ENCODE results near the gene ZIC1.

ZIC1 gene

GRCh38 chr3:147387885-147388699 lies 21.1 kb upstream of the ZIC1 start:
- Mint-ChIP-seq H3K36me3 (peaks cover 6% of the 10 kb centered on the region), H3K9me3 (peaks cover 4% of the 10 kb centered on the region), H3K27me3 (peaks cover 91% of the 10 kb centered on the region), H3K4me1 (no peaks in the 10 kb centered on the region), H3K27ac (peak overlapping the region; percentile 45), H3K4me3 (no peak overlapping the region)
- CTCF ChIA-PET, result no interaction called here
- no peak for DNase-seq

GRCh38 chr3:147388700-147389580 lies 20.2 kb upstream of the ZIC1 start:
- H3K4me3 Mint-ChIP-seq, result no peak overlapping the region
- peak overlapping the region; percentile 45 for H3K27ac Mint-ChIP-seq
- peaks cover 6% of the 10 kb centered on the region for H3K36me3 Mint-ChIP-seq
- CTCF ChIA-PET, result no interaction called here
- no peak for DNase-seq
- no peaks in the 10 kb centered on the region for H3K4me1 Mint-ChIP-seq
- peaks cover 4% of the 10 kb centered on the region for H3K9me3 Mint-ChIP-seq
- peaks cover 93% of the 10 kb centered on the region for H3K27me3 Mint-ChIP-seq

- peaks cover 4% of the 10 kb centered on the region for H3K9me3 Mint-ChIP-seq
- peaks cover 93% of the 10 kb centered on the region for H3K27me3 Mint-ChIP-seq
- no peaks in the 10 kb centered on the region for H3K4me1 Mint-ChIP-seq
- peak overlapping the region; percentile 58 for H3K27ac Mint-ChIP-seq
- H3K4me3 Mint-ChIP-seq, result no peak overlapping the region
- peaks cover 6% of the 10 kb centered on the region for H3K36me3 Mint-ChIP-seq
- DNase-seq, result no peak
- CTCF ChIA-PET, result no interaction called here
Observed at GRCh38 chr3:147389717-147390116, 19.4 kb upstream of the ZIC1 start.

DNA sequence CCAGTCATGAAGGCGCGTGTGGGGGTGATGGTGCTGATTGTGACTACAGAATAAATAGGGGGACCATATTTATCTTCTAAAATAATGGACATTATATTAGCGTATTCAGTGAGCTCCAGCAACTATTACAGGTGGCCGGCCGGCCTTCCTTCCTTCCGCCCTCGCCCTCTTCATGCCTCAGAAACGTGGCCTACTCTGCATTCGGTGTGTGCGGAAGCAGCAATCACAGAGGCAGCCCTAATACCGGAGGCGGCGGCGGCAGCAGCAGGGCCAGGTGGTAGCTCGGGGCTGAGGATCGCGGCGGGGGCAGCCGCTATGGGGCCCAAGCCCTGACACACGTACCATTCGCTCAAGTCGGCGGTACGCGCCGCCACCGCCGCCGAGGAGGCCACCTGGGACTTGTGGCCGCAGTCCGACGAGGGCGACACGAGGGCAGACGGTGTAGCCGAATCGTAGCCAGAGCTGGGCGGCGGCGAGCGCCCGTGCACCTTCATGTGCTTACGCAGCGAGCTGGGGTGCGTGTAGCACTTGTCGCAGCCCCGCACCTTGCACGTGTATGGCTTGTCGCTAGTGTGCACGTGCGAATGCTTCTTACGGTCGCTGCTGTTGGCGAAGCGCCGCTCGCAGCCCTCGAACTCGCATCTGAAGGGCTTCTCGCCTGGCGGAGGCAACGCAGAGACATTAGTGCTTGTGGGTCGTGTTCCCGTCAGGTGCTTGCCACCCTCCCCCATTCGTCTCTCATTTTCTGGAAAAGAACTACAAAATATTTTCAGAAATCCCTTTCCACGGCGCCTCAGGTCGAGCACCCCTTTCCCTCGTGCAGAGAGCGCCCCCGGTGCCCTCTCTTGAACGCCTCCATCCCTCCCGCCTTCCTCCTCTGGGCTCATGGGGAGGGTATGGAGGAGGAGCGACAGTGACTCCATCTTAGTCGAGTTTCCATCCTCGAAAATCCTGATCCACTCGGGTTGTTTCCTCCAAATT lies 18.3 kb upstream of the ZIC1 start:
- no peaks in the 10 kb centered on the region for H3K4me1 Mint-ChIP-seq
- no peak overlapping the region for H3K4me3 Mint-ChIP-seq
- peaks cover 93% of the 10 kb centered on the region for H3K27me3 Mint-ChIP-seq
- CTCF ChIA-PET, result no interaction called here
- DNase-seq, result no peak
- peaks cover 6% of the 10 kb centered on the region for H3K36me3 Mint-ChIP-seq
- H3K27ac Mint-ChIP-seq, result peak overlapping the region; percentile 30
- H3K9me3 Mint-ChIP-seq, result peaks cover 4% of the 10 kb centered on the region

DNA sequence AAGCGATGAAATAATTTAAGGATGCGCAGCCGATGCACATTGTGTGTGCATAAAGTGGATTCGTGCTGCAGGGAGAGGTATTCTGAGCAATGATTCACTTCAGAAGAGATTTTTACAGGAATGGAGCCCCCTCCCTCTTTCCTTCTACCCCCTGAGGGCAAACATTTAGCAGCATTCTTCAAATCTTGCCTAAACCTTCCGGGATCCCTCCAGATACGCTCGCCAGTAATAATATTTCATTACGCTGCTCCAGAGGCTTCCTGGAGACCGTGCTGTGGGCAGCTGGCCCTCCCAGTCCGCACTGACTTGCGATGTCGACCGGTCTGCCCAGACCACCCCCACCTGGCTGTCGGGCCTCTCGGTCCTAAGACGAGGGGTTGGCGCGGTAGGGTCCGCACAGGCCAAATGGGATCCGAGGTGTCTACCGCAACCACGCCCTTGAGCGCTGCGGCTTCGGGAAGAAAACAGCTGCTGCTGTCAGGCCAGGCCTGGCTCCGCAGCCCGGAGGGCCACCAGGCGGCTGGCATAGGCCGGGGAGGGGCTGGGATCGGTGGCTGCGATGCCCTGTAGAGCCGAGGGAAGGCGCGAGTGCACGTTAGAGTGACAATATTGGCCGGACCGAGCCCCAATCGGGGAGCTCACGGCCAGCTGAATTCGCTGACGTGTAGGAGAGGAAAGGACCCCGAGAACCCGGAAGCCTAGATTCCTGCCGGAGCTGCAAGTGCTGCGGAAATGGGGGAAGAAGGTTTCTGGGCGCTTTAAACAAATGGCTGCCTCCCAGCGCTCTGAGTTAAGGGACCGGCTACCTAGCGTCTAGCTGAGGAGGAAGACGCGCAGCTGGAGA lies 17.2 kb upstream of the ZIC1 start:
- H3K36me3 Mint-ChIP-seq, result peaks cover 7% of the 10 kb centered on the region
- no peaks in the 10 kb centered on the region for H3K4me1 Mint-ChIP-seq
- H3K9me3 Mint-ChIP-seq, result peaks cover 4% of the 10 kb centered on the region
- peaks cover 100% of the 10 kb centered on the region for H3K27me3 Mint-ChIP-seq
- no peak overlapping the region for H3K4me3 Mint-ChIP-seq
- no peak for DNase-seq
- H3K27ac Mint-ChIP-seq, result peak overlapping the region; percentile 70
- CTCF ChIA-PET, result no interaction called here

- Mint-ChIP-seq H3K27me3 (peaks cover 100% of the 10 kb centered on the region), H3K9me3 (peaks cover 6% of the 10 kb centered on the region), H3K27ac (peak overlapping the region; percentile 70), H3K4me1 (no peaks in the 10 kb centered on the region), H3K36me3 (peaks cover 7% of the 10 kb centered on the region), H3K4me3 (no peak overlapping the region)
- CTCF ChIA-PET, result no interaction called here
- no peak for DNase-seq
Observed at GRCh38 chr3:147392625-147392946, 16.6 kb upstream of the ZIC1 start.

DNA sequence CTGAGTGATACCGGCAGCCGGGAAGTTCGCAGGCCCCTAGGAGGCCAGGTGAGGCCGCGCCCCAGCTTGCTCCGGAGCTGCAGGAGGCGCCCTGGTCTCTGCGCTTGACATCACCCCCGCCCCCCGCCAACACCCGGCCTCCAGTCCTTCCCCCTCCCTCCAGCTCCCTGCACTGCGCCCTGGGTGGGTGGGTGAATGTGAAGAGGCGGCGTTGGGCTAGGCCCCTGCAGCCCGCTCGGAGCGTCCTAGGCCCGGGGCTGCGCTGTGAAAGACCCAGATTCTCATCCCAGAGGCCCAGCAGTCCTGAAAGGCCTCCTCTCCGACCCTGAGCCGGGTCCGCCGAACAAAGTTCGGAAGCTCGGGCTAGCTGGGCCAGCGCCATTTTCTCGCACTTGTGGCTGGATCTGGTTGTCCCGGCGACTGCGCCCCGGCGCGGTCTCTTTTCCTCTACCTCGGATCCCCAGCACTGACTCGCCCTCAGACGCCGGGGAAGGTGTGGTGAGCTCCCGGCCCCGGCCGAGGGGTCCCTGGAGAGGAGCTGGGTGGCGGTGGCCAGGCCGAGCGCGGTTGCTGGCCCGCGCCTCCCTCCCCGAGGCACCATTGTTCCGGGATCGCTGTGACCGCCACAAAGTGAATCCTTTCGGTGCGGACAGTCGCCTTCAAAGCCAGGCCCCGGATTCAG lies 15.8 kb upstream of the ZIC1 start:
- H3K27ac Mint-ChIP-seq, result no peak overlapping the region
- H3K4me1 Mint-ChIP-seq, result no peaks in the 10 kb centered on the region
- H3K4me3 Mint-ChIP-seq, result peak overlapping the region; percentile 49
- H3K27me3 Mint-ChIP-seq, result peaks cover 100% of the 10 kb centered on the region
- DNase-seq, result no peak
- CTCF ChIA-PET, result interaction anchor here (1.1 kb wide), 1 partner anchor 33 kb away, joined by 3 read pairs; no protein-coding TSS in a partner anchor
- H3K9me3 Mint-ChIP-seq, result peaks cover 6% of the 10 kb centered on the region
- peaks cover 4% of the 10 kb centered on the region for H3K36me3 Mint-ChIP-seq

DNA sequence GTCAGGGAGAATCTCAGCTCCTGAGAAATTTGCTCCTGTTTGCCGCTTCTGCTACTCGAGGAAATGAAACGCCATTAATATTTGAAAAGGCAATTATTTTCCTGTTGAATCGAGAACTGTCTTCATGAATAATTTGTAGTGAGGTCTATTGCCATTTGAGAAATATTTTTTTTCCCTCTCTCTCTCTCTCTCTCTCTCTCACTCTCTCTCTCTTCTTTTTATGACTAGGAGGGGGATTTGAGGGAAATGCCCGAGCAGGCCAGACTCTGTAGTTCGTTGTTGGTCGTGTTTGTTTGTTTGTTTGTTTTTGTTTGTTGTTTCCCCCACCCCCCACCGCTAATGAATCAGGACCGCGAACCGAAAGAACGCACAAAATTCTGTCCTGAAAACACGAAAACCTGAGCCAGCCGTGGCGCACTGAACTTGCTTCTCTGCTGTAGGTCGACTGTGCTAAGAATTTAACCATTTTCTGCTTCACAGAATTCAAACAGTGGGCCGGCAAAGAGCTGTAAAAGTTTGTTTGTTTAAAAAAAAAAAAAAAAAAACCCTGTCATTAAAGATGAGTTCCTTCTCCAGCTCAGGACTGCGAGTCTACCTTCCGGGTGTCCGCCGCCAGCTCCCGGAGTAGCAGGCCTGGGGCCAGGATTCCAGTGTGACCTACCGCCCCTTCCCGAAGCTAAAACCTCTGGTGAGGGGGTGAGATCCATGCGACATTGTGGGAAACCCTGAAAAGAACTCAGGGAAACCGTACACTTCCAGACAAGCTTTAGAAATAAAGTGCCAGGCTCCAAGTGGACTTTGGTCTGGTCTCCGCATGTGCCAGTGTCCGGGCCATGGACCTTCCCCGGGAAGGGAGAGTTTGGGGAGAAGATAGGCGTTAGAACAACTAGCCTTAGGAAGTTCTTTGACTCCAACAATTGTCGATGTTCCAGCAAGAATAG lies 15.0 kb upstream of the ZIC1 start:
- Mint-ChIP-seq H3K27me3 (peaks cover 100% of the 10 kb centered on the region), H3K27ac (peak overlapping the region; percentile 68), H3K9me3 (peaks cover 6% of the 10 kb centered on the region), H3K36me3 (peaks cover 4% of the 10 kb centered on the region), H3K4me1 (no peaks in the 10 kb centered on the region), H3K4me3 (no peak overlapping the region)
- no peak for DNase-seq
- CTCF ChIA-PET, result interaction anchor here (1.1 kb wide), 1 partner anchor 34 kb away, joined by 3 read pairs; no protein-coding TSS in a partner anchor

DNA sequence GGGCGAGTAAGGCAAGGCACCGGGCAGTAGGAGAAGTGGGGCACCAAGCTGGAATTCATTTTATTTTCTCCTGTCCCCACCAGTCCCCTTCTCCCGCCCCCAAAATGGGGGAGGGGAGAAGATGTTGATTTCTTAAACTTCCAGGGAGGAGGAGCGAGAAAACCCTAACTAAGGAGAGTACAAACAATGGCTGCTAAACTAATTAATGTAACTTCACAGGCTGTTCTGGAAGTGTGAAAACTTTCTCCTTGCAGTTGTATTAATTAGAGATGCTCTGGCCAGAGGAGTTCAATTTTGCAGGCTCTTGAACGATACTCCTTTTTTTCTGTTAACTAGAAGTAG lies 14.3 kb upstream of the ZIC1 start:
- no peak for DNase-seq
- no peaks in the 10 kb centered on the region for H3K4me1 Mint-ChIP-seq
- no peak overlapping the region for H3K4me3 Mint-ChIP-seq
- peaks cover 99% of the 10 kb centered on the region for H3K27me3 Mint-ChIP-seq
- H3K9me3 Mint-ChIP-seq, result peaks cover 6% of the 10 kb centered on the region
- CTCF ChIA-PET, result no interaction called here
- peaks cover 4% of the 10 kb centered on the region for H3K36me3 Mint-ChIP-seq
- peak overlapping the region; percentile 75 for H3K27ac Mint-ChIP-seq

DNA sequence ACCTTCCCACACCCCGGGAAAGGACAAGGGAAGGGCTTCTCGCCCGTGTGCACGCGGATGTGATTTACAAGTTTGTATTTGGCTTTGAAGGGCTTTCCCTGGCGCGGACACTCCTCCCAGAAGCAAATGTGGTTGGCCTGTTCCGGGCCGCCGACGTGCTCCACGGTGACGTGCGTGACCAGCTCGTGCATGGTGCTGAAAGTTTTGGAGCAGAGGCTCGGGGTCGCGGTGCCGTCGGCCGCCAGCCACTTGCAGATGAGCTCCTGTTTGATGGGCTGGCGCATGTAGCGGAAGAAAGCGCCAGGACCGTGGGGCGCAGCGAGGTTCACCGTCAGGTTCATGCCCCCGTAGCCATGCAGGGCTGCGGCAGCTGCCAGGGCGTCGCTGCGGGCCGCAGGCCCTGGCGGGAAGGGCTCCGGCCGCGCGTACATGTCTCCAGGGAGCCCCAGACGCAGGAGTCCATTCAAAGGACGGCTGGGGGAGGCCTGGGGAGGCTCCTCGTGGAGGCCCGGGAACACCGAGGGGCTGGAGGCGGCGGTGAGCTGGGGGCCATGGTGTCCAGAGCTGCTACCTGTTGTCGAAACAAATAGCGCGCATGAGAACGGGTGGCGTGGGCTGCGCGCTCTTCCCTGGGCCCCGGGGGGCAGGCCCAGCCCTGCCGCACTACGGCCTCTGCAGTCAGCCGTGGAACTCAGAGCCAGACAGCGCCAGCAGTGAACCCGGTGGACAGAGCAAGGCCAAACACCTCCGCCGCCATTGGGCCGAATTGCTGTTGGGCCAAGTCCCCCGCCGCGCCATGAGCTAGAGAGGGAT lies 13.1 kb upstream of the ZIC1 start:
- Mint-ChIP-seq H3K27me3 (peaks cover 90% of the 10 kb centered on the region), H3K4me3 (no peak overlapping the region), H3K27ac (no peak overlapping the region), H3K9me3 (peaks cover 6% of the 10 kb centered on the region), H3K36me3 (peaks cover 4% of the 10 kb centered on the region), H3K4me1 (no peaks in the 10 kb centered on the region)
- DNase-seq, result no peak
- CTCF ChIA-PET, result no interaction called here

GRCh38 chr3:147396712-147397046 lies 12.5 kb upstream of the ZIC1 start:
- peaks cover 6% of the 10 kb centered on the region for H3K9me3 Mint-ChIP-seq
- peaks cover 1% of the 10 kb centered on the region for H3K36me3 Mint-ChIP-seq
- CTCF ChIA-PET, result no interaction called here
- H3K4me3 Mint-ChIP-seq, result no peak overlapping the region
- DNase-seq, result no peak
- H3K27me3 Mint-ChIP-seq, result peaks cover 84% of the 10 kb centered on the region
- no peaks in the 10 kb centered on the region for H3K4me1 Mint-ChIP-seq
- no peak overlapping the region for H3K27ac Mint-ChIP-seq
